Vagina (tissue), 2 donors: ENCODE measurements around the gene INPP4B.

Experiments
- POLR2A ChIP-seq, 2 donors: fragments of 450-650 bp; IDR thresholded peaks; one replicate each; pipeline ENCODE4 v1.6.1; 2017; ENCODE audit warnings: antibody characterized with exemption in 2 of 2, mild to moderate bottlenecking in 2 of 2, moderate library complexity in 2 of 2
- POLR2AphosphoS5 ChIP-seq, 2 donors: sonication (generic); formaldehyde crosslinking; IDR thresholded peaks; one replicate each; pipeline ENCODE4 v1.9.0; 2017; ENCODE audit warnings: antibody characterized with exemption in 2 of 2, mild to moderate bottlenecking in 2 of 2, low read depth in 1 of 2; ENCODE audit not compliant: insufficient read depth in 1 of 2
- TF ChIP-seq, protein P1 (sequence below), 3 experiments: fragments of 450-650 bp in 2 of 3; fragments of 200-600 bp in 1 of 3; sonication (generic) in 1 of 3; IDR thresholded peaks; one replicate each; pipeline ENCODE4 v1.5.1; 2017 to 2019; ENCODE audit warnings: antibody characterized with exemption in 3 of 3, mild to moderate bottlenecking in 2 of 3, moderate library complexity in 2 of 3

DNA sequence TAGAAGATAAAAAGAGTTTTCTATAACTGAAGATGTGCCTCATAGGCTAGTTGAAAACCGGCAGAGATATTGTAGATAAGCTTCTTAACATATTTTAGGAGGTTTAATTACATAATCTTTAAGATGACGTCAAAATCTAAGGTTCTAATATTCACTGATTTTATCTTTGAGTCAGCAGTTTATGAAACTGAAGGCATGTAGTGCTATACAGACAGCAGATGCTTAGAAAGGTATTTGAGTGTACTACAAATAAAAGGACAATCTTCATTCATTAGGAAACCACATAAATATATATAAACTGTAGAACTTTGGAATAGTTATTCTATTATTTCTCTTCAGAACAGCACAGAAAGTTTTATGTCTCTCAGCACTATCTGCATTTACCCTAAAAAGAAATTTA lies 704.9 kb downstream of the INPP4B start:
- TF ChIP-seq, protein P1, sequence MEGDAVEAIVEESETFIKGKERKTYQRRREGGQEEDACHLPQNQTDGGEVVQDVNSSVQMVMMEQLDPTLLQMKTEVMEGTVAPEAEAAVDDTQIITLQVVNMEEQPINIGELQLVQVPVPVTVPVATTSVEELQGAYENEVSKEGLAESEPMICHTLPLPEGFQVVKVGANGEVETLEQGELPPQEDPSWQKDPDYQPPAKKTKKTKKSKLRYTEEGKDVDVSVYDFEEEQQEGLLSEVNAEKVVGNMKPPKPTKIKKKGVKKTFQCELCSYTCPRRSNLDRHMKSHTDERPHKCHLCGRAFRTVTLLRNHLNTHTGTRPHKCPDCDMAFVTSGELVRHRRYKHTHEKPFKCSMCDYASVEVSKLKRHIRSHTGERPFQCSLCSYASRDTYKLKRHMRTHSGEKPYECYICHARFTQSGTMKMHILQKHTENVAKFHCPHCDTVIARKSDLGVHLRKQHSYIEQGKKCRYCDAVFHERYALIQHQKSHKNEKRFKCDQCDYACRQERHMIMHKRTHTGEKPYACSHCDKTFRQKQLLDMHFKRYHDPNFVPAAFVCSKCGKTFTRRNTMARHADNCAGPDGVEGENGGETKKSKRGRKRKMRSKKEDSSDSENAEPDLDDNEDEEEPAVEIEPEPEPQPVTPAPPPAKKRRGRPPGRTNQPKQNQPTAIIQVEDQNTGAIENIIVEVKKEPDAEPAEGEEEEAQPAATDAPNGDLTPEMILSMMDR (IDR thresholded peaks at IDR 0.05): no peak
- no peak for TF ChIP-seq POLR2A (IDR thresholded peaks at IDR 0.05)
- no peak for TF ChIP-seq POLR2AphosphoS5 (IDR thresholded peaks at IDR 0.05; ENCODE audit: insufficient read depth in 1 of 2, low read depth in 1 of 2)
